OCI-LY1 (cell line): ENCODE data around the gene SLC4A1AP.

ENCODE experiments used
- H2AFZ ChIP-seq: fragments of 200-600 bp; sonication (generic), shearing (Covaris generic); 2 replicates; pipeline ENCODE4 v1.6.0; 2014; ENCODE audit warnings: antibody characterized with exemption, mild to moderate bottlenecking, low read length
- H3F3A ChIP-seq: fragments of 200-600 bp; sonication (generic), shearing (Covaris generic); 2 replicates; pipeline ENCODE4 v1.6.0; 2014; ENCODE audit warnings: mild to moderate bottlenecking, antibody characterized with exemption, low read length, moderate library complexity; ENCODE audit not compliant: insufficient read depth
- H3K27ac ChIP-seq: fragments of 200-600 bp; sonication (generic); 2 replicates; pipeline ENCODE4 v1.5.1; 2014; ENCODE audit warnings: low read length, mixed run types, mild to moderate bottlenecking, low read depth; ENCODE audit not compliant: poor library complexity, severe bottlenecking
- H3K27me3 ChIP-seq: fragments of 200-600 bp; sonication (generic); 2 replicates; pipeline ENCODE4 v1.6.0; 2014; ENCODE audit warnings: antibody characterized with exemption, mild to moderate bottlenecking, low read length, moderate library complexity; ENCODE audit not compliant: insufficient read depth
- H3K36me3 ChIP-seq: fragments of 200-600 bp; sonication (generic); 2 replicates; pipeline ENCODE4 v1.6.1; 2014; ENCODE audit warnings: mild to moderate bottlenecking, antibody characterized with exemption, low read length, moderate library complexity, mixed read lengths; ENCODE audit not compliant: insufficient read depth
- H3K4me1 ChIP-seq: fragments of 200-600 bp; sonication (generic); 2 replicates; pipeline ENCODE4 v1.5.1; 2014; ENCODE audit warnings: mild to moderate bottlenecking, low read length, moderate library complexity; ENCODE audit not compliant: insufficient read depth, severe bottlenecking
- H3K4me2 ChIP-seq: fragments of 200-600 bp; sonication (generic), shearing (Covaris generic); 2 replicates; pipeline ENCODE4 v1.6.1; 2014; ENCODE audit warnings: low read length
- H3K4me3 ChIP-seq: fragments of 200-600 bp; sonication (generic); 2 replicates; pipeline ENCODE4 v1.5.1; 2014; ENCODE audit warnings: low read length, low read depth, mild to moderate bottlenecking, mixed read lengths; ENCODE audit not compliant: poor library complexity, severe bottlenecking
- H3K79me2 ChIP-seq: fragments of 200-600 bp; shearing (Covaris generic); 2 replicates; pipeline ENCODE4 v1.6.1; 2016; ENCODE audit warnings: mixed run types, low read length, mixed read lengths; ENCODE audit not compliant: insufficient read depth
- H3K9ac ChIP-seq: fragments of 200-600 bp; sonication (generic), shearing (Covaris generic); 2 replicates; pipeline ENCODE4 v1.6.1; 2014; ENCODE audit warnings: mild to moderate bottlenecking, low read length, mixed read lengths
- H3K9me2 ChIP-seq: fragments of 200-600 bp; sonication (generic), shearing (Covaris generic); 2 replicates; pipeline ENCODE4 v1.6.1; 2014; ENCODE audit warnings: low read depth, mild to moderate bottlenecking, low read length, mixed read lengths
- H3K9me3 ChIP-seq: fragments of 200-600 bp; shearing (Covaris generic); 2 replicates; pipeline ENCODE4 v1.6.1; 2014; ENCODE audit warnings: low read length, mixed read lengths
- H4K20me1 ChIP-seq: fragments of 200-600 bp; sonication (generic), shearing (Covaris generic); 2 replicates; pipeline ENCODE4 v1.6.0; 2016; ENCODE audit warnings: mild to moderate bottlenecking, low read length; ENCODE audit not compliant: insufficient read depth
- CTCF ChIP-seq: fragments of 200-600 bp; sonication (generic), shearing (Covaris generic); IDR thresholded peaks from 2 replicates; pipeline ENCODE4 v1.5.1; 2017; ENCODE audit warnings: mild to moderate bottlenecking, antibody characterized with exemption, low read length, moderate library complexity, mixed read lengths
- EZH2 ChIP-seq: fragments of 200-600 bp; sonication (generic), shearing (Covaris generic); IDR thresholded peaks from 2 replicates; pipeline ENCODE4 v1.8.0; 2017; ENCODE audit warnings: borderline replicate concordance, mixed run types, mild to moderate bottlenecking, antibody characterized with exemption, low read length, moderate library complexity, mixed read lengths

Gene SLC4A1AP

GRCh38 chr2:27663285-27664153 lies at the start of gene SLC4A1AP, which contains the start of gene SUPT7L:
SLC4A1AP (plus strand) TSS chr2:27663889; CDS start chr2:27663915, 26 bp downstream.
SUPT7L (minus strand) TSS chr2:27663614; CDS start chr2:27662192, 1,422 bp downstream.
- H3K36me3 ChIP-seq = peaks cover 39% of the 10 kb centered on the region; the same call in 1 of the 2 replicates
- H4K20me1 ChIP-seq = no peaks in the 10 kb centered on the region
- peak within 1 kb of the TSS; percentile 11 for H2AFZ ChIP-seq
- H3K9me3 ChIP-seq = no peaks in the 10 kb centered on the region
- no peaks in the 10 kb centered on the region for H3K9me2 ChIP-seq
- TF ChIP-seq EZH2 (no peak), CTCF (no peak)
- H3K4me1 ChIP-seq = peaks cover 30% of the 10 kb centered on the region
- no peaks in the 10 kb centered on the region for H3K27me3 ChIP-seq
- peak within 1 kb of the TSS; percentile 74 for H3K27ac ChIP-seq
- peak within 1 kb of the TSS; percentile 94 for H3K4me2 ChIP-seq
- peak within 1 kb of the TSS; percentile 74 for H3K4me3 ChIP-seq
- H3K9ac ChIP-seq = peak within 1 kb of the TSS; percentile 76
- H3K79me2 ChIP-seq = peaks cover 25% of the 10 kb centered on the region
- H3F3A ChIP-seq = no peaks in the 10 kb centered on the region

- Histone ChIP-seq H3K4me1 (no peaks in the 10 kb centered on the region), H3K9me3 (no peaks in the 10 kb centered on the region), H2AFZ (no peak overlapping the region), H3K9ac (no peak overlapping the region), H3K9me2 (no peaks in the 10 kb centered on the region), H3K27ac (no peak overlapping the region), H3K36me3 (peaks cover 69% of the 10 kb centered on the region), H3K4me3 (no peak overlapping the region), H3F3A (no peaks in the 10 kb centered on the region), H3K4me2 (no peak overlapping the region), H3K79me2 (no peaks in the 10 kb centered on the region), H3K27me3 (no peaks in the 10 kb centered on the region), H4K20me1 (no peaks in the 10 kb centered on the region)
- TF ChIP-seq CTCF (no peak), EZH2 (no peak)
Measured at GRCh38 chr2:27613985-27614384, 49.7 kb upstream of the SLC4A1AP start.

GRCh38 chr2:27615316-27615715 lies 48.4 kb upstream of the SLC4A1AP start:
- Histone ChIP-seq H4K20me1 (no peaks in the 10 kb centered on the region), H3K36me3 (peaks cover 73% of the 10 kb centered on the region), H3K4me3 (no peak overlapping the region), H3K9me2 (no peaks in the 10 kb centered on the region), H3K9me3 (no peaks in the 10 kb centered on the region), H3K27ac (no peak overlapping the region), H3K79me2 (no peaks in the 10 kb centered on the region), H3K27me3 (no peaks in the 10 kb centered on the region), H3K4me2 (no peak overlapping the region), H3K4me1 (no peaks in the 10 kb centered on the region), H3F3A (no peaks in the 10 kb centered on the region), H2AFZ (no peak overlapping the region), H3K9ac (no peak overlapping the region)
- TF ChIP-seq CTCF (no peak), EZH2 (no peak)
